ENCODE data around the gene MYO10.
"Not testable (repeated sequence)": the region's sequence is repeated elsewhere in the genome, so short reads cannot be mapped to it uniquely, and the experiment has no call there.

The MYO10 gene

GRCh38 chr5:16889972-16890519 lies 46.0 kb downstream of the MYO10 start:
- DNase-seq (ENCODE audit: extremely low spot score, insufficient read length, low read depth) (no peak), FAIRE-seq (no peak)

DNA sequence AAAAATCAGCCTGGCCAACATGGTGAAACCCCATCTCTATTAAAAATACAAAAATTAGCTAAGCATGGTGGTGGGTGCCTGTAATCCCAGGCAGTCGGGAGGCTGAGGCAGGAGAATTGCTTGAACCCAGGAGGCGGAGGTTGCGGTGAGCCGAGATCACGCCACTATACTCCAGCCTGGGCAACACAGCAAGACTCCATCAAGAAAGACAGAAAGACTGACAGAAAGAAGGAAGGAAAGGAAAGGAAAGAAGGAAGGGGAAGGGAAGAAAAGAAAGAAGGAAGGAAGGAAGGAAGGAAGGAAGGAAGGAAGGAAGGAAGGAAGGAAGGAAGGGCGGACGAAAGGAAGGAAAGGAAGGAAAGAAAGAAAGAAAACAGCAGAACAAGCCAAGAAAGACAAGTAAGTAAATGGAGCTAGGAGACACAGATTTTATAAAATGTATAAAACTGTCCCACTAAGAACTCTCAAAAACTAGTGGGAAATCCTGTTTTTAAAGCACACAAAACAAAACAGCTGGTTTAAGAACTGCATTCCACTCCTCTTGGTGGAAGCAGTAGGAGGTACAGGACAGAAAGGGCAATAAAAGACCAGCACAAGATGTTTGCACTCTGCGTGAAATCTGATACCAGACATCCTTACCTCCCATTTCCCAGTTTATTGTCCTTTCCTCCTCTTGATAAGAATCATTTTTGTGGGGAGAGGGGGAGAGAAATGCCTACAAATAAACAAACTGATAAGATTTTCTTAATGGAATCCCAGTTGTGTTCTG lies 46.7 kb downstream of the MYO10 start:
- DNase-seq (ENCODE audit: extremely low spot score, insufficient read length, low read depth): no peak
- no peak for FAIRE-seq

DNA sequence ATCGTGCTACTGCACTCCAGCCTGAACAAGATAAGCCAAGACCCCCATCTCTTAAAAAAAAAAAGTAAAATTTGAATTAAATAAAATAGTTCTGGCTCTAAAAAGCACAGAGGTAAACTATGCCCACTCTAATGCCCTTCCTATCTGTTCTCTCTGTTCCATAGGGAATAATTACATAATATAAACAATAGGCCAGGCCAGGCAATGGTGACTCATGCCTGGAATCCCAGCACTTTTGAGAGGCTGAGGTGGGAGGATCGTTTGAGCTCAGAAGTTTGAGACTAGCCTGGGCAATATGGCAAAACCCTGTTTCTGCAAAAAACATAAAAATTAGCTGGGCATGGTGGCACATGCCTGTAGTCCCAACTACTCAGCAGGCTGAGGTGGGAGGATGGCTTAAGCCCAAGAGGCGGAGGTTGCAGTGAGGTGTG lies 47.4 kb downstream of the MYO10 start:
- DNase-seq (ENCODE audit: extremely low spot score, insufficient read length, low read depth): no peak
- no peak for FAIRE-seq

- DNase-seq (ENCODE audit: extremely low spot score, insufficient read length, low read depth) (no peak), FAIRE-seq (no peak)
Measured at GRCh38 chr5:16886793-16887345, 49.2 kb downstream of the MYO10 start.

DNA sequence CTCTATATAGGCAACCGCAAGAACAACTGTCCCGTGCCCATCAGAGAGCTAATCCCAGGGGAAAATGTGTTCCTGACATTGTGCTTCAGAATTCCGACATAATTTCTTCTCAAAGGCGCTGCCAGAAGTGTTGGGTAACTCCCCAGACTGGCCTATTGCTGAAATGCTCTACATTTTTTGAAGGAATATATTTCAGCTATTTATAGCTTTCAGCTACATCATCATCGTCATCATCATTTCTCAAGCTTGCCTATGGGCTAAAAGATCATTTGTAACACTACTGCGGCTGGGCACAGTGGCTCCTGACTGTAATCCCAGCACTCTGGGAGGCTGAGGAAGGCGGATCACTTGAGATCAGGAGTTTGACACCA lies 49.7 kb downstream of the MYO10 start:
- no peak for FAIRE-seq
- no peak for DNase-seq (ENCODE audit: extremely low spot score, insufficient read length, low read depth)

DNA sequence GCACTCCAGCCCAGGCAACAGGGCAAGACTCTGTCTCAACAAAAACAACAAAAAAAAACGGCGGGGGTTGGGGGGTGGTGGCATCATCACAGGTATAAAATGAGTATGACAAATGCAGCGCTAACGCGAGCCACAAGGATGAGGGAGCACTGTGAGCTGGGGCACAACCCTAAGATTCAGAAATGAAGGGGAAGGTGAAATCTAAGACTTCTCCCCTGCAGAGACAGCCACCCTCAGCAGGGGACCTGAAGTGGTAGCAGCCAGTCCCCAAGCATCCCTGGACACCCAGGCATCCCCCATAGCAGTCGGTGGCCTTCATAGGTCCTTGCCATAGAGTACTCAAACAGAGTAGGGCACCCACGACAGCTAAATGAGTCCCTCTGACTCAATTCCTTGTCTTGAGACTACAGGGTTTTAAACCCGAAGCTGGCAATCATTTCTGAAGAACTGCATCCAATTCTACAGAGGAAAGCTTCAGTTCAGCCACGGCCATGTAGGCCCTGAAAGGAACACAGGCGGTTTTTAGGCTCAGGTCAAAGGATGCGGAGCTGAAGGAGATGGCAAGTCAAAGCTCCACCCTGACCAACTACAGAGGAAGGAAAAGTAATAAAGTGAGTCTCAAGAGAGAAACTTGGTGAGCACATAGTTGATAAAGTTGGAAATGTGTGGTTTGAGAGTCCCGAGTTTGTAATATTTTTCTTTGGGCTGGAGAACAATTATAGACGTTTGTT lies 50.3 kb downstream of the MYO10 start:
- DNase-seq (ENCODE audit: extremely low spot score, insufficient read length, low read depth) (no peak), FAIRE-seq (no peak)

GRCh38 chr5:16884595-16884994 lies 51.5 kb downstream of the MYO10 start:
- DNase-seq (ENCODE audit: extremely low spot score, insufficient read length, low read depth): no peak
- no peak for FAIRE-seq

GRCh38 chr5:16883806-16884205 lies 52.3 kb downstream of the MYO10 start:
- FAIRE-seq: no peak
- DNase-seq (ENCODE audit: extremely low spot score, insufficient read length, low read depth): no peak

- FAIRE-seq (no peak), DNase-seq (ENCODE audit: extremely low spot score, insufficient read length, low read depth) (no peak)
Measured at GRCh38 chr5:16883176-16883575, 52.9 kb downstream of the MYO10 start.

DNA sequence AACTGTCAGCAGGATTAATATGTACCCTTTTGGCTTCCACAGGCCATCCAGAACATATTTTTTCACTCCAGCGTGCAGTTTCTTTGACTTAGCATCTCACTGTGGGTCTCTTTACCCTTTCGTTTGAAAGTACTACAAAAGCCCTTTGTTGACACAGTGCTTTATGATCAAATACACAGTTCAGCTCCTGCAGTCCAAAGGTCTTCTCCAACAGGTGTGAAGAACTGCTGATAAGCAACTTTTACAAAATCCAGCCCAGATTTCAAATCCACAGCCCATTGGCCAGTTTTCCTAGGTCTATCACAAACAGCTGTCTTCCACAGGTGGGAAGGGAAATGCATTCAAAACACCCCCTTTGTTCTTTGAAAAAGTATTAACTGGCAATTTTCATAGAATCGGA lies 54.8 kb downstream of the MYO10 start:
- no peak for DNase-seq (ENCODE audit: extremely low spot score, insufficient read length, low read depth)
- FAIRE-seq: no peak

GRCh38 chr5:16880547-16880946 lies 55.5 kb downstream of the MYO10 start:
- FAIRE-seq (no peak), DNase-seq (ENCODE audit: extremely low spot score, insufficient read length, low read depth) (no peak)

DNA sequence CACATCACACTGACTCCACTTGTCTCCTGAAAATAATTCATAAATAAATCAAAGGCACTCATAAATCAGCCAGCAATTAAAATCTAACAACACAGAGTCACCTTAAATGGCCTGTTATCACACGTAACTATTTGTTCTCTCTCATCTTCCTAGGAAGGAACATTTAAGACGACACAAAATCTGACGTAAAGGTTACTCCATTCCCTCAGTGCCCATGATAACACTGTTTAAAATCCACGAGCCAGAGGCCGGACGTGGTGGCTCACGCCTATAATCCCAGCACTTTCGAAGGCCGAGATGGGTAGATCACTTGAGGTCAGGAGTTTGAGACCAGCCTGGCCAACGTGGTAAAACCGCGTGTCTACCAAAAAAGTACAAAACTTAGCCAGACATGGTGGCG lies 56.4 kb downstream of the MYO10 start:
- no peak for DNase-seq (ENCODE audit: extremely low spot score, insufficient read length, low read depth)
- FAIRE-seq: no peak

GRCh38 chr5:16879191-16879590 lies 56.9 kb downstream of the MYO10 start:
- no peak for FAIRE-seq

GRCh38 chr5:16877267-16877935 lies 58.7 kb downstream of the MYO10 start:
- FAIRE-seq: no peak

More at GRCh38 chr5:16879191-16879590, 56.9 kb downstream of the MYO10 start:
- no peak for DNase-seq (ENCODE audit: extremely low spot score, insufficient read length, low read depth)

GRCh38 chr5:16874424-16874823 lies 61.7 kb downstream of the MYO10 start:
- DNase-seq (ENCODE audit: extremely low spot score, insufficient read length, low read depth); FAIRE-seq: not testable (repeated sequence)

More at GRCh38 chr5:16877267-16877935, 58.7 kb downstream of the MYO10 start:
- DNase-seq (ENCODE audit: extremely low spot score, insufficient read length, low read depth): no peak

GRCh38 chr5:16871746-16872339 lies 64.2 kb downstream of the MYO10 start:
- DNase-seq (ENCODE audit: extremely low spot score, insufficient read length, low read depth) (no peak), FAIRE-seq (no peak)

GRCh38 chr5:16870878-16871277 lies 65.2 kb downstream of the MYO10 start:
- DNase-seq (ENCODE audit: extremely low spot score, insufficient read length, low read depth) (no peak), FAIRE-seq (no peak)

DNA sequence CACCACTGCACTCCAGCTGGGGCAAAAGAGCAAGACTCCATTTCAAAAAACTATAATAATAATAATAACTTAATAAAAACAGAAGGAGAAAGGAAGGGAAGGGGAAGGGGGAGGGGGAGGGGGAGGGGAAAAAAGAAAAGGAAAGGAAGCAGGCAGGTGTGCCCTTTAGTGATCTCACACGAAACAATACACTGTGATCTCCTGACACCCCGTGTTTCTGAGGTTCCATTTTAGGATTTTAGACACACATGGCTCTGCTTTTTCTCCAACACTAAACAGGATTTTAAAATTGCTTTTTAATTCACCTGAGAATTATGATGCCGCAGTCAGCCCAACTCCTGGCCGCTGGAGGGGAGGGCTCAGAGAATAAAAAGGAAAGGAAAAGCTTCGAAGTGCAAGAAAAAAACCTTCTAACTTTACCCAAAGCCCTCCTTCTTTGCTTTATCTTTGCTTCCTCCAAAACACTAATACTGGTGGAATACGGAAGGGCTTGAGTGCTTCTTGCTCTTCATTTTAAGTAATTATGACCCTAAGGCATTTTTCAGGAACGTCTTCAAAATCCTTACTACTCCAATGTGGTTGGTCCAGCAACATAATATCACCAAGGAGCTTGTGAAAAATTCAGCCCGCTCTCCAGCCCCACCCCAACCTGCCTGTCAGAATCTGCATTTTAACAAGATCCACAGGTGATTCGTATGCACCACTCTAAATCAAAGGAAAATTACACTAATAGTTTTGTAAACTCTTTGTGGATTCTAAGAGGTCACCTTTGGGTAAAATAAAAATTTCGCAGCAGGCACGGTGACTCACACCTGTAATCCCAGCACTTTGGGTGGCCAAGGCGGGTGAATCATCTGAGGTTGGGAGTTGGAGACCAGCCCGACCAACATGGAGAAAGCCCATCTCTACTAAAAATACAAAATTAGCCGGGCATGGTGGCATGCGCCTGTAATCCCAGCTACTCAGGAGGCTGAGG lies 66.0 kb downstream of the MYO10 start:
- DNase-seq (ENCODE audit: extremely low spot score, insufficient read length, low read depth) (no peak), FAIRE-seq (no peak)

DNA sequence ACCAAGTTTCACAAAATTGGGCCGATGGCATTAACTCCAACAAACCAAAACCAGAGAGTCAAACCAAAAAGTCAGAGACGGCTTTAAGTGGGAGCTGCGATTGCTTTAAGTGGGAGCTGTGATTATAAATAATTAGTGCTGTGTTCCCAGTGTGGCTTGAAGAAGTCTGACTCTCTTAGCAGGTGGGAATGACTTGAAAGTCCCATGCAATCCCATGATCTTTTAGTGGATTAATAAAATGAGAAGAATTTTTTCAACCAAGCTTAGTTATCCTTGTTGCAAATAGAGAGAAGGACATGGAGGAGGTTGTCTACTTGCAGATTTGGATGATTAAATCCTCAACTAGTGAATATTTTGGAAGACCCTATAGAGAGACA lies 68.5 kb downstream of the MYO10 start:
- FAIRE-seq: no peak
- DNase-seq (ENCODE audit: extremely low spot score, insufficient read length, low read depth): no peak

Data from GM18507 (cell line).